Mammary epithelial cell (primary cell): Measurements from ENCODE around the gene PRADC1.

Source experiments
- EZH2 ChIP-seq: IDR thresholded peaks from 2 replicates; pipeline ENCODE4 v1.6.1; 2012; ENCODE audit warnings: low read length, inconsistent platforms, borderline replicate concordance
- TF ChIP-seq, protein P1 (sequence below), 2 donors: IDR thresholded peaks in 1 of 2; conservative IDR thresholded peaks in 1 of 2; 2 replicates each; pipeline ENCODE4 v1.5.1; 2011 to 2012; ENCODE audit warnings: inconsistent platforms in 2 of 2, low read length in 2 of 2, mild to moderate bottlenecking in 2 of 2, control low read depth in 1 of 2, low read depth in 1 of 2; ENCODE audit not compliant: insufficient read depth in 1 of 2; ENCODE audit errors: extremely low read depth in 1 of 2

DNA sequence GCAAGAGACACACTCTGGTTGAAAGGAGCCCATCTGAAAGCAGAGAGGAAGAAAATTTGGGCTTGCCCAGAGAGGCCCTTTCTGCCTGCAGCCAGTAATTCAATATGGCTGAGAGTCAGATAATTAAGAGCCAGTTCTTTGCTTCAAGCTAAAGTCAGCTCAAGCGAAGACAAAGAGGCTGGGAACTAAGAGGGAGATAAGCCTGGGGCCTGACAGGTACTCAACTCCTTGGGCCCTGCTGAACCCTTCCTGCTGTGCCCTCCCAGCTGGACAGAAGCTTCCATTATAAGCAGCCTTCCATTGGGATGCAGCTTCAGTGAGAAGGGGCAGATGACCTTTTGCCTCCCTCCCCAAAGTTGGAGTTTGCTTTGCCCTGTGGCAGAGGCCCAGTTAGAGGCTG is 39.2 kb upstream of the PRADC1 start:
- TF ChIP-seq, protein P1, sequence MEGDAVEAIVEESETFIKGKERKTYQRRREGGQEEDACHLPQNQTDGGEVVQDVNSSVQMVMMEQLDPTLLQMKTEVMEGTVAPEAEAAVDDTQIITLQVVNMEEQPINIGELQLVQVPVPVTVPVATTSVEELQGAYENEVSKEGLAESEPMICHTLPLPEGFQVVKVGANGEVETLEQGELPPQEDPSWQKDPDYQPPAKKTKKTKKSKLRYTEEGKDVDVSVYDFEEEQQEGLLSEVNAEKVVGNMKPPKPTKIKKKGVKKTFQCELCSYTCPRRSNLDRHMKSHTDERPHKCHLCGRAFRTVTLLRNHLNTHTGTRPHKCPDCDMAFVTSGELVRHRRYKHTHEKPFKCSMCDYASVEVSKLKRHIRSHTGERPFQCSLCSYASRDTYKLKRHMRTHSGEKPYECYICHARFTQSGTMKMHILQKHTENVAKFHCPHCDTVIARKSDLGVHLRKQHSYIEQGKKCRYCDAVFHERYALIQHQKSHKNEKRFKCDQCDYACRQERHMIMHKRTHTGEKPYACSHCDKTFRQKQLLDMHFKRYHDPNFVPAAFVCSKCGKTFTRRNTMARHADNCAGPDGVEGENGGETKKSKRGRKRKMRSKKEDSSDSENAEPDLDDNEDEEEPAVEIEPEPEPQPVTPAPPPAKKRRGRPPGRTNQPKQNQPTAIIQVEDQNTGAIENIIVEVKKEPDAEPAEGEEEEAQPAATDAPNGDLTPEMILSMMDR (conservative IDR thresholded peaks at IDR 0.05 in 1 of 2, IDR thresholded peaks at IDR 0.05 in 1 of 2; ENCODE audit: extremely low read depth in 1 of 2, insufficient read depth in 1 of 2, low read depth in 1 of 2, low read length in 2 of 2): no peak
- no peak for TF ChIP-seq EZH2
